ENCODE data around the gene HGF. TPM values are rescaled to one million over a fixed set of nuclear protein-coding genes. Genes with fewer than 3 reads are reported as not detected.

HGF gene
- total RNA-seq, 2 donors from 2014 or later, result 0.20 to 0.29 TPM

GRCh38 chr7:81691199-81691821, 78.5 kb downstream of the HGF start:
- H3K4me3 Mint-ChIP-seq, result no peak overlapping the region
- TF ChIP-seq CTCF (conservative IDR thresholded peaks at IDR 0.05), result no peak
- no peak overlapping the region for H3K9ac ChIP-seq (ENCODE audit: extremely low read depth, low read length, poor library complexity, severe bottlenecking)
- no peak overlapping the region for H3K27ac ChIP-seq (ENCODE audit: low read depth, low read length)
- H3K36me3 ChIP-seq (ENCODE audit: control insufficient read depth, insufficient read depth, low read length), result no peaks in the 10 kb centered on the region
- H3K9me3 ChIP-seq (ENCODE audit: control insufficient read depth, low read length), result no peaks in the 10 kb centered on the region
- no peaks in the 10 kb centered on the region for H3K27me3 Mint-ChIP-seq (ENCODE audit: insufficient read depth)
- H3K36me3 Mint-ChIP-seq (ENCODE audit: low read depth), result no peaks in the 10 kb centered on the region
- H3K4me1 Mint-ChIP-seq, result peaks cover 9% of the 10 kb centered on the region
- H3K4me1 ChIP-seq (ENCODE audit: control insufficient read depth, insufficient read depth, low read length), result no peaks in the 10 kb centered on the region
- no peak overlapping the region for H3K27ac Mint-ChIP-seq
- H3K4me3 ChIP-seq (ENCODE audit: low read length), result no peak overlapping the region
- no peak for DNase-seq
- H3K9me3 Mint-ChIP-seq, result no peaks in the 10 kb centered on the region
- H3K27me3 ChIP-seq (ENCODE audit: control insufficient read depth, insufficient read depth, low read length, poor library complexity, severe bottlenecking), result no peaks in the 10 kb centered on the region
- 96% methylated on average over 4 of the region's 4 CpGs; no CpG with 5 or more reads in 1 of the 2 experiments for WGBS, 2 experiments (ENCODE audit: insufficient coverage in 1 of 2, insufficient read length in 1 of 2)

DNA sequence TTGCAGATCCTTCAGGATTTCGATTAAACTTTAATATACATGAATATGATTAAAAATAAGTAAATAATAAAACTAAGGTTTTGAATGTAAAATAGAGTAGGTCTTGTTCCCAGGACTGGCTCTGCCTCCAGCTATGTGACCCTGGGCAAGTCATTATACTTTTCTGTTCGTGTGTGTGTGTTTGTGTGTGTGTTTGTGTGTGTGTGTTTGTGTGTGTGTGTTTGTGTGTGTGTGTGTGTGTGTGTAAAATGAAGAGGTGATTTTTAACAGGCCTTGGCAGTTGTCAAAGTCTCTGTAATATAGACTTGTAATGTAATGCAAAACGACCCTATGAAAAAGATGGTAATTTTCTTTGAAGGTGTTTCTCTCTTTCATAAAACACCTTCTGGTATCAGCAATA, 79.2 kb downstream of the HGF start:
- H3K4me3 Mint-ChIP-seq, result no peak overlapping the region

GRCh38 chr7:81690251-81690650, 79.6 kb downstream of the HGF start:
- Mint-ChIP-seq H3K27ac (no peak overlapping the region), H3K36me3 (ENCODE audit: low read depth) (no peaks in the 10 kb centered on the region), H3K4me1 (peaks cover 9% of the 10 kb centered on the region), H3K4me3 (no peak overlapping the region), H3K27me3 (ENCODE audit: insufficient read depth) (no peaks in the 10 kb centered on the region), H3K9me3 (no peaks in the 10 kb centered on the region)
- H3K27me3 ChIP-seq (ENCODE audit: control insufficient read depth, insufficient read depth, low read length, poor library complexity, severe bottlenecking), result no peaks in the 10 kb centered on the region
- H3K36me3 ChIP-seq (ENCODE audit: control insufficient read depth, insufficient read depth, low read length), result no peaks in the 10 kb centered on the region
- no peak overlapping the region for H3K9ac ChIP-seq (ENCODE audit: extremely low read depth, low read length, poor library complexity, severe bottlenecking)
- no peaks in the 10 kb centered on the region for H3K4me1 ChIP-seq (ENCODE audit: control insufficient read depth, insufficient read depth, low read length)
- DNase-seq, result peak; percentile 63
- H3K4me3 ChIP-seq (ENCODE audit: low read length), result no peak overlapping the region
- WGBS, 2 experiments (ENCODE audit: insufficient coverage in 1 of 2, insufficient read length in 1 of 2), result 41 to 54% methylated on average over 3 to 5 of the region's 5 CpGs
- no peaks in the 10 kb centered on the region for H3K9me3 ChIP-seq (ENCODE audit: control insufficient read depth, low read length)
- no peak overlapping the region for H3K27ac ChIP-seq (ENCODE audit: low read depth, low read length)
- no peak for TF ChIP-seq CTCF (conservative IDR thresholded peaks at IDR 0.05)

More for the DNA sequence above, 79.2 kb downstream of the HGF start:
- 92% methylated on average over 2 of the region's 3 CpGs; no CpG with 5 or more reads in 1 of the 2 experiments for WGBS, 2 experiments (ENCODE audit: insufficient coverage in 1 of 2, insufficient read length in 1 of 2)
- Mint-ChIP-seq H3K27me3 (ENCODE audit: insufficient read depth) (no peaks in the 10 kb centered on the region), H3K36me3 (ENCODE audit: low read depth) (no peaks in the 10 kb centered on the region), H3K27ac (no peak overlapping the region), H3K4me1 (peaks cover 9% of the 10 kb centered on the region), H3K9me3 (no peaks in the 10 kb centered on the region)
- no peak for DNase-seq
- H3K27me3 ChIP-seq (ENCODE audit: control insufficient read depth, insufficient read depth, low read length, poor library complexity, severe bottlenecking), result no peaks in the 10 kb centered on the region
- no peaks in the 10 kb centered on the region for H3K4me1 ChIP-seq (ENCODE audit: control insufficient read depth, insufficient read depth, low read length)
- no peak overlapping the region for H3K4me3 ChIP-seq (ENCODE audit: low read length)
- H3K36me3 ChIP-seq (ENCODE audit: control insufficient read depth, insufficient read depth, low read length), result no peaks in the 10 kb centered on the region
- TF ChIP-seq CTCF (conservative IDR thresholded peaks at IDR 0.05), result no peak
- H3K27ac ChIP-seq (ENCODE audit: low read depth, low read length), result no peak overlapping the region
- H3K9me3 ChIP-seq (ENCODE audit: control insufficient read depth, low read length), result no peaks in the 10 kb centered on the region
- H3K9ac ChIP-seq (ENCODE audit: extremely low read depth, low read length, poor library complexity, severe bottlenecking), result no peak overlapping the region

Measured in endodermal cell (in vitro differentiated cells).